ENCODE results near the gene GPBP1. TPM values are rescaled to one million over a fixed set of nuclear protein-coding genes. Genes with fewer than 3 reads are reported as not detected.

The GPBP1 gene
- total and polyA plus RNA-seq, 9 of the 15 experiments (the other 6 are each of a cell fraction or from before 2014, with no cell fraction given): 31.0 to 109 (median 68.4) TPM

GRCh38 chr5:57179262-57180200, 5.7 kb downstream of the GPBP1 start (continued):
- TF ChIP-seq ZNF318 (IDR thresholded peaks at IDR 0.05; ENCODE audit: borderline replicate concordance in 1 of 2, low read depth in 1 of 2): no peak
- TF ChIP-seq ZNF212 (CRISPR knock-in tag; IDR thresholded peaks at IDR 0.05): no peak
- no peak for TF ChIP-seq ZNF644 (tag; IDR thresholded peaks at IDR 0.05; ENCODE audit: low read depth)
- no peak for TF ChIP-seq KDM1A (IDR thresholded peaks at IDR 0.05)
- TF ChIP-seq, protein P1, sequence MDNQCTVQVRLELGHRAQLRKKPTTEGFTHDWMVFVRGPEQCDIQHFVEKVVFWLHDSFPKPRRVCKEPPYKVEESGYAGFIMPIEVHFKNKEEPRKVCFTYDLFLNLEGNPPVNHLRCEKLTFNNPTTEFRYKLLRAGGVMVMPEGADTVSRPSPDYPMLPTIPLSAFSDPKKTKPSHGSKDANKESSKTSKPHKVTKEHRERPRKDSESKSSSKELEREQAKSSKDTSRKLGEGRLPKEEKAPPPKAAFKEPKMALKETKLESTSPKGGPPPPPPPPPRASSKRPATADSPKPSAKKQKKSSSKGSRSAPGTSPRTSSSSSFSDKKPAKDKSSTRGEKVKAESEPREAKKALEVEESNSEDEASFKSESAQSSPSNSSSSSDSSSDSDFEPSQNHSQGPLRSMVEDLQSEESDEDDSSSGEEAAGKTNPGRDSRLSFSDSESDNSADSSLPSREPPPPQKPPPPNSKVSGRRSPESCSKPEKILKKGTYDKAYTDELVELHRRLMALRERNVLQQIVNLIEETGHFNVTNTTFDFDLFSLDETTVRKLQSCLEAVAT (IDR thresholded peaks at IDR 0.05): 0 out of 4 replicates have a peak, but pooled peaks of 1 of the 2 experiments have one; percentile 10
- no peak for TF ChIP-seq TAL1 (IDR thresholded peaks at IDR 0.05)
- TF ChIP-seq TEAD4 (IDR thresholded peaks at IDR 0.05; ENCODE audit: low read length): 0 out of 2 replicates have a peak, but pooled peaks have one; percentile 11
- TF ChIP-seq TEAD4 (CRISPR knock-in tag; IDR thresholded peaks at IDR 0.05; ENCODE audit: borderline replicate concordance): no peak
- TF ChIP-seq ZNF280A (IDR thresholded peaks at IDR 0.05; ENCODE audit: low read depth, partially characterized antibody): no peak
- TF ChIP-seq GATA2 (CRISPR knock-in tag; IDR thresholded peaks at IDR 0.05): no peak
- TF ChIP-seq FUS (optimal IDR thresholded peaks at IDR 0.05; ENCODE audit: low read depth, low read length): no peak
- peak; percentile 43; the same call in 1 of the 2 replicates for TF ChIP-seq RFX1 (IDR thresholded peaks at IDR 0.05)
- TF ChIP-seq SOX6 (IDR thresholded peaks at IDR 0.05): no peak
